Measurements from ENCODE around the gene LIPI. TPM values are rescaled to one million over a fixed set of nuclear protein-coding genes. Genes with fewer than 3 reads are reported as not detected.

The LIPI gene
- total and polyA plus RNA-seq, 11 donors, result not detected

GRCh38 chr21:14086553-14086952 is 124.2 kb downstream of the LIPI start:
- peaks cover 0 to 14% (median 0%) of the 10 kb centered on the region in 12 donors for H3K9me3 ChIP-seq
- H3K27me3 ChIP-seq, result no peaks in the 10 kb centered on the region
- peaks cover 0 to 2% (median 0%) of the 10 kb centered on the region in 9 donors for H3K36me3 ChIP-seq
- ATAC-seq (no peak), DNase-seq (no peak)
- H3K27ac ChIP-seq, result no peak overlapping the region
- no peaks in the 10 kb centered on the region for H3K4me1 ChIP-seq
- intact Hi-C loops (cut with DNase I), result no loop called here
- H3K4me3 ChIP-seq, result no peak overlapping the region
- TF ChIP-seq CTCF (IDR thresholded peaks at IDR 0.05), result no peak
- TF ChIP-seq POLR2A (IDR thresholded peaks at IDR 0.05), result no peak

GRCh38 chr21:14084701-14085100 is 126.1 kb downstream of the LIPI start:
- intact Hi-C loops (cut with DNase I), result no loop called here
- Histone ChIP-seq H3K9me3 (peaks cover 0 to 16% (median 3%) of the 10 kb centered on the region in 12 donors), H3K27me3 (no peaks in the 10 kb centered on the region), H3K36me3 (peaks cover 0 to 2% (median 0%) of the 10 kb centered on the region in 9 donors), H3K4me3 (no peak overlapping the region), H3K4me1 (no peaks in the 10 kb centered on the region), H3K27ac (no peak overlapping the region)
- ATAC-seq, result no peak
- no peak for DNase-seq
- TF ChIP-seq CTCF (IDR thresholded peaks at IDR 0.05), result no peak
- no peak for TF ChIP-seq POLR2A (IDR thresholded peaks at IDR 0.05)
- 89 to 99% (median 99%) methylated on average over 14 to 25 of the region's 25 CpGs for WGBS, 4 donors

GRCh38 chr21:14084068-14084501 is 126.7 kb downstream of the LIPI start:
- WGBS, 4 donors, result 93 to 97% (median 94%) methylated on average over 21 to 35 of the region's 35 CpGs
- peaks cover 0 to 2% (median 0%) of the 10 kb centered on the region in 9 donors for H3K36me3 ChIP-seq
- H3K4me3 ChIP-seq, result no peak overlapping the region
- TF ChIP-seq POLR2A (IDR thresholded peaks at IDR 0.05) (no peak), CTCF (IDR thresholded peaks at IDR 0.05) (no peak)
- no peak overlapping the region for H3K27ac ChIP-seq
- intact Hi-C loops (cut with DNase I), result no loop called here
- H3K27me3 ChIP-seq, result no peaks in the 10 kb centered on the region
- no peak for DNase-seq
- no peaks in the 10 kb centered on the region for H3K4me1 ChIP-seq
- peaks cover 0 to 16% (median 4%) of the 10 kb centered on the region in 12 donors for H3K9me3 ChIP-seq
- ATAC-seq, result no peak

GRCh38 chr21:14080764-14081096 is 130.0 kb downstream of the LIPI start:
- Histone ChIP-seq H3K4me1 (no peaks in the 10 kb centered on the region), H3K27me3 (no peaks in the 10 kb centered on the region), H3K36me3 (peaks cover 0 to 2% (median 0%) of the 10 kb centered on the region in 9 donors), H3K4me3 (no peak overlapping the region), H3K27ac (no peak overlapping the region), H3K9me3 (peaks cover 0 to 23% (median 11%) of the 10 kb centered on the region in 12 donors)
- TF ChIP-seq CTCF (IDR thresholded peaks at IDR 0.05), result no peak
- TF ChIP-seq POLR2A (IDR thresholded peaks at IDR 0.05), result no peak
- DNase-seq (no peak), ATAC-seq (no peak)
- intact Hi-C loops (cut with DNase I), result no loop called here
- 75 to 96% (median 93%) methylated on average over 3 of the region's 3 CpGs for WGBS, 4 donors

All from heart left ventricle (tissue), 16 donors.